Heart right ventricle (tissue), 16 donors: ENCODE measurements around the gene KIF2A. TPM values are rescaled to one million over a fixed set of nuclear protein-coding genes. Genes with fewer than 3 reads are reported as not detected.
"Not testable (repeated sequence)": the region's sequence is repeated elsewhere in the genome, so short reads cannot be mapped to it uniquely, and the experiment has no call there.

Experiments used
- ATAC-seq, 8 donors: fragments of 200-7000 bp; cut with Tn5 transposase; one replicate each; pipeline ENCODE4 v1.9.1; 2020; ENCODE audit warnings: mild to moderate bottlenecking in 8 of 8, moderate library complexity in 8 of 8, moderate number of reproducible peaks in 1 of 8
- DNase-seq, 2 donors: peaks; one replicate each; pipeline ENCODE4 v3.0.0-alpha.2; 2020
- H3K27ac ChIP-seq, 10 donors: fragments of 200-600 bp; sonication (generic) in 2 of 10; one replicate each; pipeline versions ENCODE4 v1.5.0 to v1.8.0; 2020 to 2022; ENCODE audit warnings: mild to moderate bottlenecking in 3 of 10
- H3K27me3 ChIP-seq, 7 donors: fragments of 200-600 bp; one replicate each; pipeline ENCODE4 v1.8.0; 2021 to 2022; ENCODE audit warnings: mild to moderate bottlenecking in 2 of 7
- H3K36me3 ChIP-seq, 9 donors: fragments of 200-600 bp; sonication (generic) in 1 of 9; one replicate each; pipeline versions ENCODE4 v1.5.0 to v1.8.0; 2020 to 2022; ENCODE audit warnings: mild to moderate bottlenecking in 2 of 9
- H3K4me1 ChIP-seq, 9 donors: fragments of 200-600 bp; sonication (generic) in 1 of 9; one replicate each; pipeline versions ENCODE4 v1.5.0 to v1.8.0; 2020 to 2022; ENCODE audit warnings: mild to moderate bottlenecking in 4 of 9
- H3K4me3 ChIP-seq, 10 donors: fragments of 200-600 bp; sonication (generic) in 2 of 10; one replicate each; pipeline versions ENCODE4 v1.5.0 to v1.8.0; 2020 to 2022; ENCODE audit warnings: mild to moderate bottlenecking in 7 of 10, moderate library complexity in 2 of 10
- H3K9me3 ChIP-seq, 11 donors: fragments of 200-600 bp in 10 of 11; sonication (generic) in 2 of 11; one replicate each; pipeline versions ENCODE4 v1.5.0 to v1.8.0; 2013 to 2022; ENCODE audit warnings: mild to moderate bottlenecking in 2 of 11, control low read depth in 1 of 11, moderate library complexity in 1 of 11
- WGBS, 2 donors: extraction: QIAGEN DNeasy Blood & Tissue Kit; methylation state at CpG; one replicate each; pipeline ENCODE4 v1.1.7; 2013; ENCODE audit warnings: inconsistent platforms in 1 of 2; 5-methylcytosine and 5-hydroxymethylcytosine counted together
- intact Hi-C, 10 donors: fragments of 100-400 bp; cut with DNase I; formaldehyde crosslinking; loops; one replicate each; pipeline versions ENCODE4 v1.11.1 to v1.14.2; 2022
- polyA plus RNA-seq, 2 donors: library from polyadenylated mRNA; stranded (reverse); fragments of 200-250 nt; gene quantifications; one replicate each; pipeline ENCODE4 v1.2.3, GENCODE V29; 2013
- total RNA-seq, 10 donors: library from RNA; stranded (reverse); fragmentation: NEBNext Ultra II Directional in 3 of 10; extraction: Animal tissue kit (Norgen Biotek cat#: 25700) in 3 of 10; gene quantifications; one replicate each; pipeline versions ENCODE4 v1.2.1 to v1.2.4, GENCODE V29; 2021 to 2023
- TF ChIP-seq, protein P1 (sequence below), 9 donors: fragments of 200-600 bp; sonication (generic) in 2 of 9; IDR thresholded peaks; one replicate each; pipeline versions ENCODE4 v1.5.0 to v1.8.0; 2021 to 2022; ENCODE audit warnings: antibody characterized with exemption in 9 of 9, mild to moderate bottlenecking in 5 of 9, moderate library complexity in 1 of 9
- donor health status: Arrhythmogenic right ventricular cardiomyopathy.
- donor health status: ischemic (EF 13 %, LVEDD 7.1; RV severe dilation, severe dysfunction).
- donor health status: healthy with polysubstance abuse.
- donor health status: DM: no; HTN: yes; CAD: no.
- donor health status: DM: no; HTN: no; CAD: no.
- donor health status: ischemic (EF 25% LVEDD 6.9; RV normal size, moderate dysfunction).
- donor health status: ischemic (EF 25% LVEDD 5.7; RV mildly dilated, moderate dysfunction).
- donor health status: healthy.
- donor health status: DM: yes; HTN: yes; CAD: no.
- donor health status: Ischemic cardiomyopathy.
- donor health status: ischemic (EF 35%, LVEDD 5.7; RV mildly dilated, moderate dysfunction).
- donor health status: nonischemic (EF 11% LVEDD 7.7; RV severe dilation, severe dysfunction).
- donor health status: DM: yes; HTN: yes; CAD: no.
- donor health status: PGD.
- donor health status: ischemic (EF 29% LVEDD 5.4; RV normal size, mild dysfunction).
- donor health status: nonischemic (EF 23%, LVEDD 6.1; RV moderate dilation, normal function).

The KIF2A gene
- total and polyA plus RNA-seq, 12 donors = 1.5 to 17.1 (median 11.1) TPM

- no peak for ATAC-seq
These were observed 17.9 kb upstream of the KIF2A start for GRCh38 chr5:62288118-62288517.

GRCh38 chr5:62289813-62290212, 16.2 kb upstream of the KIF2A start:
- DNase-seq (no peak), ATAC-seq (no peak)
- Histone ChIP-seq H3K4me1 (no peaks in the 10 kb centered on the region), H3K27ac (no peak overlapping the region), H3K27me3 (no peaks in the 10 kb centered on the region), H3K4me3 (no peak overlapping the region), H3K9me3 (no peaks in the 10 kb centered on the region), H3K36me3 (no peaks in the 10 kb centered on the region)
- intact Hi-C loops = no loop called here
- TF ChIP-seq, protein P1, sequence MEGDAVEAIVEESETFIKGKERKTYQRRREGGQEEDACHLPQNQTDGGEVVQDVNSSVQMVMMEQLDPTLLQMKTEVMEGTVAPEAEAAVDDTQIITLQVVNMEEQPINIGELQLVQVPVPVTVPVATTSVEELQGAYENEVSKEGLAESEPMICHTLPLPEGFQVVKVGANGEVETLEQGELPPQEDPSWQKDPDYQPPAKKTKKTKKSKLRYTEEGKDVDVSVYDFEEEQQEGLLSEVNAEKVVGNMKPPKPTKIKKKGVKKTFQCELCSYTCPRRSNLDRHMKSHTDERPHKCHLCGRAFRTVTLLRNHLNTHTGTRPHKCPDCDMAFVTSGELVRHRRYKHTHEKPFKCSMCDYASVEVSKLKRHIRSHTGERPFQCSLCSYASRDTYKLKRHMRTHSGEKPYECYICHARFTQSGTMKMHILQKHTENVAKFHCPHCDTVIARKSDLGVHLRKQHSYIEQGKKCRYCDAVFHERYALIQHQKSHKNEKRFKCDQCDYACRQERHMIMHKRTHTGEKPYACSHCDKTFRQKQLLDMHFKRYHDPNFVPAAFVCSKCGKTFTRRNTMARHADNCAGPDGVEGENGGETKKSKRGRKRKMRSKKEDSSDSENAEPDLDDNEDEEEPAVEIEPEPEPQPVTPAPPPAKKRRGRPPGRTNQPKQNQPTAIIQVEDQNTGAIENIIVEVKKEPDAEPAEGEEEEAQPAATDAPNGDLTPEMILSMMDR (IDR thresholded peaks at IDR 0.05) = no peak

More at GRCh38 chr5:62288118-62288517, 17.9 kb upstream of the KIF2A start:
- intact Hi-C loops = no loop called here
- no peaks in the 10 kb centered on the region for H3K27me3 ChIP-seq
- TF ChIP-seq, protein P1 (IDR thresholded peaks at IDR 0.05) = no peak
- H3K36me3 ChIP-seq = no peaks in the 10 kb centered on the region
- H3K4me3 ChIP-seq = no peak overlapping the region
- no peak overlapping the region for H3K27ac ChIP-seq
- WGBS, 2 donors = 96 to 100% methylated on average over 1 of the region's 1 CpG
- no peak for DNase-seq
- no peaks in the 10 kb centered on the region for H3K4me1 ChIP-seq
- H3K9me3 ChIP-seq = no peaks in the 10 kb centered on the region

DNA sequence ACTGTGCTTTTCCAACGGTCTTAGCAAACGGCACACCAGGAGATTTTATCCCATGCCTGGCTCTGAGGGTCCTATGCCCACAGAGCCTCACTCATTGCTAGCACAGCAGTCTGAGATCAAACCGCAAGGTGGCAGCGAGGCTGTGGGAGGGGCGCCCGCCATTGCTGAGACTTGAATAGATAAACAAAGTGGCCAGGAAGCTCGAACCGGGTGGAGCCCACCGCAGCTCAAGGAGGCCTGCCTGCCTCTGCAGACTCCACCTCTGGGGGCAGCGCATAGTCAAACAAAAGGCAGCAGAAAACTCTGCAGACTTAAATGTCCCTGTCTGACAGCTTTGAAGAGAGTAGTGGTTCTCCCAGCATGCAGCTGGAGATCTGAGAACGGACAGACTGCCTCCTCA, 14.2 kb upstream of the KIF2A start:
- peak in 1 of 2 donors; percentile 15 for DNase-seq
- H3K36me3 ChIP-seq, H3K4me3 ChIP-seq, H3K9me3 ChIP-seq, H3K4me1 ChIP-seq, H3K27ac ChIP-seq, ATAC-seq, intact Hi-C loops, H3K27me3 ChIP-seq: not testable (repeated sequence)
- 71 to 80% methylated on average over 11 of the region's 11 CpGs for WGBS, 2 donors
- TF ChIP-seq, protein P1 (IDR thresholded peaks at IDR 0.05) = peak in 1 of 9 donors; percentile 16

GRCh38 chr5:62296998-62297397, 9.0 kb upstream of the KIF2A start:
- TF ChIP-seq, protein P1 (IDR thresholded peaks at IDR 0.05) = no peak
- no peaks in the 10 kb centered on the region for H3K4me1 ChIP-seq
- ATAC-seq (no peak), DNase-seq (no peak)
- intact Hi-C loops = no loop called here
- WGBS, 2 donors = 90 to 92% methylated on average over 2 of the region's 2 CpGs
- no peaks in the 10 kb centered on the region for H3K36me3 ChIP-seq
- H3K27ac ChIP-seq = no peak overlapping the region
- no peaks in the 10 kb centered on the region for H3K27me3 ChIP-seq
- H3K4me3 ChIP-seq = no peak overlapping the region
- H3K9me3 ChIP-seq = no peaks in the 10 kb centered on the region
